Mesenchymal stem cell (in vitro differentiated cells and primary cell): Measurements from ENCODE around the gene GPR152.
A peak's percentile ranks its signal among the peaks of the same experiment; 100 is the strongest.
"Not testable (repeated sequence)": the region's sequence is repeated elsewhere in the genome, so short reads cannot be mapped to it uniquely, and the experiment has no call there.

ENCODE experiments used
- DNase-seq: peaks from one replicate; pipeline ENCODE4 v3.0.0-alpha.2; 2013
- H2AFZ ChIP-seq: one replicate; pipeline ENCODE4 v1.6.1; 2013; ENCODE audit warnings: low read depth, mild to moderate bottlenecking, control low read depth, inconsistent platforms, low read length, moderate library complexity
- H2AK5ac ChIP-seq: 2 replicates; pipeline ENCODE4 v1.6.1; 2013; ENCODE audit warnings: low read length, moderate library complexity, mild to moderate bottlenecking, inconsistent platforms; ENCODE audit not compliant: severe bottlenecking
- H2BK120ac ChIP-seq: one replicate; pipeline ENCODE4 v1.6.1; 2013; ENCODE audit warnings: low read depth, mild to moderate bottlenecking, inconsistent platforms, low read length, moderate library complexity
- H2BK12ac ChIP-seq, 2 experiments: one replicate each; pipeline ENCODE4 v1.6.1; 2013; ENCODE audit warnings: inconsistent platforms in 2 of 2, low read length in 2 of 2, mild to moderate bottlenecking in 2 of 2, moderate library complexity in 2 of 2, control low read depth in 1 of 2
- H2BK15ac ChIP-seq: one replicate; pipeline ENCODE4 v1.6.1; 2013; ENCODE audit warnings: mild to moderate bottlenecking, low read depth, inconsistent platforms; ENCODE audit not compliant: poor library complexity, severe bottlenecking
- H2BK5ac ChIP-seq: 2 replicates; pipeline ENCODE4 v1.6.1; 2013; ENCODE audit warnings: low read depth, mild to moderate bottlenecking, low read length, control low read depth, inconsistent platforms; ENCODE audit not compliant: poor library complexity, severe bottlenecking
- H3K14ac ChIP-seq, 2 experiments: one replicate each; pipeline ENCODE4 v1.6.1; 2013; ENCODE audit warnings: inconsistent platforms in 2 of 2, low read length in 2 of 2, control low read depth in 1 of 2, mild to moderate bottlenecking in 1 of 2, moderate library complexity in 1 of 2
- H3K18ac ChIP-seq, 2 experiments: one replicate each; pipeline ENCODE4 v1.6.1; 2013; ENCODE audit warnings: inconsistent platforms in 2 of 2, low read length in 2 of 2, control low read depth in 1 of 2, low read depth in 1 of 2, mild to moderate bottlenecking in 1 of 2
- H3K23ac ChIP-seq, 2 experiments: one replicate each; pipeline ENCODE4 v1.6.1; 2013; ENCODE audit warnings: inconsistent platforms in 2 of 2, low read length in 2 of 2, mild to moderate bottlenecking in 2 of 2, moderate library complexity in 2 of 2, control low read depth in 1 of 2
- H3K27ac ChIP-seq: 2 replicates; pipeline ENCODE4 v1.5.1; 2013; ENCODE audit warnings: mild to moderate bottlenecking, moderate library complexity, low read length, control low read depth, inconsistent platforms; ENCODE audit not compliant: poor library complexity, severe bottlenecking
- H3K27me3 ChIP-seq, 2 experiments: 2 replicates each; pipeline versions ENCODE4 v1.6.1 to v1.7.0; 2013; ENCODE audit warnings: low read length in 2 of 2, mild to moderate bottlenecking in 2 of 2, moderate library complexity in 2 of 2, control low read depth in 1 of 2, inconsistent platforms in 1 of 2; ENCODE audit not compliant: control insufficient read depth in 1 of 2, insufficient read depth in 1 of 2
- H3K36me3 ChIP-seq, 2 experiments: 2 replicates each; pipeline versions ENCODE4 v1.6.1 to v1.7.0; 2013; ENCODE audit warnings: low read length in 2 of 2, control low read depth in 1 of 2, inconsistent platforms in 1 of 2, low read depth in 1 of 2, mild to moderate bottlenecking in 1 of 2; ENCODE audit not compliant: insufficient read depth in 2 of 2, control insufficient read depth in 1 of 2
- H3K4ac ChIP-seq, 2 experiments: one replicate each; pipeline ENCODE4 v1.6.1; 2013; ENCODE audit warnings: inconsistent platforms in 2 of 2, low read length in 2 of 2, mild to moderate bottlenecking in 2 of 2, moderate library complexity in 2 of 2, control low read depth in 1 of 2, low read depth in 1 of 2
- H3K4me1 ChIP-seq: 2 replicates; pipeline ENCODE4 v1.6.1; 2013; ENCODE audit warnings: low read depth, low read length, control low read depth; ENCODE audit not compliant: control insufficient read depth, insufficient read depth
- H3K4me2 ChIP-seq: 2 replicates; pipeline ENCODE4 v1.6.1; 2013; ENCODE audit warnings: low read length, mild to moderate bottlenecking, inconsistent platforms; ENCODE audit not compliant: poor library complexity, severe bottlenecking
- H3K4me3 ChIP-seq, 2 experiments: 2 replicates each; pipeline versions ENCODE4 v1.5.1 to v1.7.0; 2013; ENCODE audit warnings: low read length in 2 of 2, mild to moderate bottlenecking in 2 of 2, control low read depth in 1 of 2, low read depth in 1 of 2; ENCODE audit not compliant: insufficient read depth in 1 of 2
- H3K79me1 ChIP-seq: replicated peaks from 2 replicates; pipeline ENCODE4 v1.6.1; 2013; ENCODE audit warnings: mild to moderate bottlenecking, control low read depth, low read length, inconsistent platforms; ENCODE audit not compliant: poor library complexity, severe bottlenecking
- H3K9ac ChIP-seq: 2 replicates; pipeline ENCODE4 v1.7.0; 2013; ENCODE audit warnings: mild to moderate bottlenecking, low read length, moderate library complexity
- H3K9me3 ChIP-seq: 2 replicates; pipeline ENCODE4 v1.7.0; 2013; ENCODE audit warnings: mild to moderate bottlenecking, low read length; ENCODE audit not compliant: control insufficient read depth
- H4K8ac ChIP-seq: one replicate; pipeline ENCODE4 v1.6.1; 2013; ENCODE audit warnings: inconsistent platforms, mild to moderate bottlenecking, low read length, moderate library complexity
- H4K91ac ChIP-seq: one replicate; pipeline ENCODE4 v1.6.1; 2013; ENCODE audit warnings: mild to moderate bottlenecking, low read length, inconsistent platforms
- WGBS: methylation state at CpG from one replicate; pipeline ENCODE4 v1.1.7; 2013; ENCODE audit warnings: mixed read lengths; 5-methylcytosine and 5-hydroxymethylcytosine counted together

Gene GPR152

GRCh38 chr11:67466367-67466766 is 13.8 kb upstream of the GPR152 start:
- no peak overlapping the region for H3K27ac ChIP-seq
- no peak overlapping the region for H3K9ac ChIP-seq
- H3K4me3 ChIP-seq = no peak overlapping the region
- no peaks in the 10 kb centered on the region for H3K27me3 ChIP-seq
- H2AK5ac ChIP-seq = no peak overlapping the region
- no peak for DNase-seq
- no peak overlapping the region for H2AFZ ChIP-seq
- H3K23ac ChIP-seq = no peak overlapping the region
- no peak overlapping the region for H2BK15ac ChIP-seq
- no peaks in the 10 kb centered on the region for H3K9me3 ChIP-seq
- H4K8ac ChIP-seq = no peak overlapping the region
- H4K91ac ChIP-seq = no peak overlapping the region
- no peak overlapping the region for H3K14ac ChIP-seq
- no peak overlapping the region for H2BK120ac ChIP-seq
- H3K4me1 ChIP-seq = peaks cover 32% of the 10 kb centered on the region
- H2BK12ac ChIP-seq = peak overlapping the region in 1 of 2 experiments; percentile 25
- H3K18ac ChIP-seq = no peak overlapping the region
- H3K4me2 ChIP-seq = no peak overlapping the region
- peaks cover 17% of the 10 kb centered on the region for H3K79me1 ChIP-seq
- 94% methylated on average over 3 of the region's 5 CpGs for WGBS
- no peak overlapping the region for H3K4ac ChIP-seq
- H3K36me3 ChIP-seq = peaks cover 13 to 17% of the 10 kb centered on the region in 2 experiments
- H2BK5ac ChIP-seq = no peak overlapping the region

DNA sequence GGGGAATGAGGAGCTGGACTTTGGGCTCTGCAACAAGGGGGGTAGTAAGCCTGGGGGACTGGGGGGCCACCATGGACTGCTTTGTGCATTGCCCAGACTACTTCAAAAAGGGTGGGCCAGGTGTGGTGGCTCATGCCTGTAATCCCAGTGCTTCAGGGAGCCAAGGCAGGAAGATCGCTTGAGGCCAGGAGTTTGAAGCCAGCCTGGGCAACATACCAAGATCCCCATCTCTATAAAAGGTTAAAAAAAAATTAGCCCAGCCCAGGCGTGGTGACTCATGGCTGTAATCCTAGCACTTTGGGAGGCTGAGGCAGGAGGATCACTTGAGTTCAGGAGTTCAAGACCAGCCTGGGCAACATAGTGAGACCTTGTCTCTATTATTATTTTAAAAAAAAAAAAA is 13.0 kb upstream of the GPR152 start:
- H4K91ac ChIP-seq, H3K4ac ChIP-seq, H3K9ac ChIP-seq, H2BK15ac ChIP-seq, H3K14ac ChIP-seq, H3K9me3 ChIP-seq, DNase-seq, H3K4me3 ChIP-seq, H3K27me3 ChIP-seq, H3K23ac ChIP-seq, H4K8ac ChIP-seq, H2BK120ac ChIP-seq, H2AFZ ChIP-seq, H3K18ac ChIP-seq, H2BK12ac ChIP-seq, H2BK5ac ChIP-seq: not testable (repeated sequence)
- peak overlapping the region; percentile 24 for H3K27ac ChIP-seq
- peaks cover 32% of the 10 kb centered on the region for H3K4me1 ChIP-seq
- peak overlapping the region; percentile 64 for H3K4me2 ChIP-seq
- peaks cover 13 to 17% of the 10 kb centered on the region in 2 experiments for H3K36me3 ChIP-seq
- H3K79me1 ChIP-seq = peaks cover 17% of the 10 kb centered on the region
- WGBS = 100% methylated on average over 1 of the region's 2 CpGs
- H2AK5ac ChIP-seq = peak overlapping the region; percentile 87

DNA sequence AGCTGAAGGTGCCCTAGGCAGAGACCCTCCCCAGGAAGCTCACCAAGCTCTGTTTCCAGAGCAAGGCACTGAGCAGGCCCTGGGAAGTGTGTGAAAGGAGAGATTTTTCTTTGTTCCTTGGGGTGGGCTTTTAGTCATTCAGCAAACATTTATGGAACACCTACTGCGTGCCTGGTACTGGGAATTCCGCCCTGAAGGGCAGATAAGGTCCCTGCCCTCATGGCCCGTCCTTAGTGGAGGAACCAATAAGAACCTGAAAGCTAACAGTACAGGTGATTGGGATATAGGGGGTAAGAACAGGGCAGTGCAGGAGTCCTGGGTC is 12.6 kb upstream of the GPR152 start:
- 79% methylated on average over 3 of the region's 3 CpGs for WGBS
- H2BK15ac ChIP-seq = no peak overlapping the region

DNA sequence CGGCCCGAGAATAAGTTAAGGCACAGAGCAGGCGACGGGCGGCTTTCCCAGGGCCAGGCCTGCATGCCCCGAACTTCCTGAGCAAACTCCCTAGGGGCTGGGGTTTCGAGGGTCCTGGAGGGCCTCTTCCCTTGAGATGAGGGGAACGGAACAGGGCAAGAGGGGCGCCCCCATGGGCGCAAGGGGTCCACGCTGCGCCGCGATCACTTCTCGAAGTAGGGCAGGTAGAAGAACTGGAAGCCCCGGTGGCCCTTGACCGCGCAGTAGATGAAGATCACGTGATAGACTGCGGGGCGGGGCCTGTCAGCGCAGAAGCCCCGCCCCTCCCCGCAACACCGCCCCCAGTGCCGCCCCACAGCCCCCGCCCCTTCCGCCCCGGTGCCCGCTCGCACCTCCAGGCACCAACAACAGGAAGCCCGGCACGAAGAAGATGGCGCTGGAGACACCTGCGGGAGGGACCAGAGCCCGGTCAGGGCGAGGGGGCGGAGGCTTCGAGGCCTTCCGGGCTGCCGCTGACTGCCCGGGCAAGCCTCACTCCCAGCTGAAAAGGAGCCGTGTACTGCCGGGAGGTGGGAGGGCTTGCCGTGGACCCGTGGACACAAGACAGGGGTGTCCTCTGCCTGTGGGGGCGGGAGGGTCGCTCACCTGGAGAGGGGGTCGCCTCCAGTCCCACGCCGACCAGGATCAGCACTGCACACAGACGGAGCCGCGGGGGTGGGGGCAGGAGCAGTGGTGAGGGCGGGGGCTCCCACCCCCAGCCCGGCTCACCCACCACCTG is 12.1 kb upstream of the GPR152 start:
- H4K91ac ChIP-seq = peak overlapping the region; percentile 90
- H3K9me3 ChIP-seq = no peaks in the 10 kb centered on the region
- peak overlapping the region; percentile 64 for H3K4me2 ChIP-seq
- peak overlapping the region; percentile 51 for H2AFZ ChIP-seq
- no peak overlapping the region for H2BK120ac ChIP-seq
- H3K14ac ChIP-seq = peak overlapping the region in 1 of 2 experiments; percentile 61
- peak overlapping the region; percentile 65 for H3K4me3 ChIP-seq
- H3K36me3 ChIP-seq = peaks cover 13 to 17% of the 10 kb centered on the region in 2 experiments
- H3K79me1 ChIP-seq = peaks cover 17% of the 10 kb centered on the region
- H3K27ac ChIP-seq = peak overlapping the region; percentile 26
- peak overlapping the region in 1 of 2 experiments; percentile 80 for H2BK12ac ChIP-seq
- H3K27me3 ChIP-seq = no peaks in the 10 kb centered on the region
- peaks cover 32% of the 10 kb centered on the region for H3K4me1 ChIP-seq
- peak overlapping the region; percentile 87 for H2AK5ac ChIP-seq
- H3K23ac ChIP-seq = no peak overlapping the region
- peak overlapping the region; percentile 26 for H3K9ac ChIP-seq
- peak overlapping the region; percentile 48 to 77 for H3K4ac ChIP-seq
- peak; percentile 66 for DNase-seq
- H4K8ac ChIP-seq = peak overlapping the region; percentile 99
- no peak overlapping the region for H2BK5ac ChIP-seq
- H2BK15ac ChIP-seq = peak overlapping the region; percentile 84
- peak overlapping the region; percentile 40 to 94 for H3K18ac ChIP-seq
- WGBS = 26% methylated on average over 49 of the region's 56 CpGs

More for the DNA sequence above, 12.6 kb upstream of the GPR152 start:
- peak; percentile 4 for DNase-seq
- Histone ChIP-seq H4K8ac (no peak overlapping the region), H3K9ac (no peak overlapping the region), H3K14ac (no peak overlapping the region), H3K79me1 (peaks cover 17% of the 10 kb centered on the region), H3K36me3 (peaks cover 13 to 17% of the 10 kb centered on the region in 2 experiments), H3K4me2 (peak overlapping the region; percentile 64), H2AFZ (peak overlapping the region; percentile 36), H2BK12ac (peak overlapping the region in 1 of 2 experiments; percentile 80), H2BK5ac (no peak overlapping the region), H3K23ac (no peak overlapping the region), H3K4me1 (peaks cover 32% of the 10 kb centered on the region), H3K9me3 (no peaks in the 10 kb centered on the region), H3K4ac (peak overlapping the region in 1 of 2 experiments; percentile 77), H3K27ac (peak overlapping the region; percentile 24), H2BK120ac (no peak overlapping the region), H4K91ac (peak overlapping the region; percentile 9), H3K4me3 (peak overlapping the region; percentile 65), H2AK5ac (peak overlapping the region; percentile 87), H3K27me3 (no peaks in the 10 kb centered on the region), H3K18ac (peak overlapping the region in 1 of 2 experiments; percentile 94)
